CD4-positive, alpha-beta T cell (primary cell): ENCODE results near the gene FERD3L. TPM values are rescaled to one million over a fixed set of nuclear protein-coding genes. Genes with fewer than 3 reads are reported as not detected.

Experiments
- ATAC-seq: fragments of 200-7000 bp; cut with Tn5 transposase; one replicate; pipeline ENCODE4 v1.10.0; 2022; ENCODE audit warnings: mild to moderate bottlenecking; ENCODE audit not compliant: poor library complexity
- CTCF ChIA-PET: fragments of 350-600 bp; sonication (Branson Sonifier 250); formaldehyde crosslinking; loops from one replicate; lab custom pipeline; 2021; ENCODE audit warnings: antibody characterized with exemption, inconsistent platforms; lab: Charles Lee
- POLR2A ChIA-PET: fragments of 350-600 bp; sonication (Branson Sonifier 250); formaldehyde crosslinking; loops from one replicate; lab custom pipeline; 2021; ENCODE audit warnings: antibody characterized with exemption, inconsistent platforms; lab: Charles Lee
- DNase-seq, 14 experiments: peaks; one replicate each; pipeline ENCODE4 v3.0.0-alpha.2; 2013 to 2020; ENCODE audit warnings: mixed read lengths in 2 of 14
- H3K27ac ChIP-seq, 2 donors: one replicate each; pipeline versions ENCODE4 v1.5.1 to v1.7.0; 2013; ENCODE audit warnings: low read length in 2 of 2, low read depth in 1 of 2, mild to moderate bottlenecking in 1 of 2
- H3K27me3 ChIP-seq, 2 experiments: 1 replicate in 1 of 2; 2 replicates in 1 of 2; pipeline versions ENCODE4 v1.6.1 to v1.7.0; 2013; ENCODE audit warnings: low read length in 2 of 2, control low read depth in 1 of 2, mild to moderate bottlenecking in 1 of 2, moderate library complexity in 1 of 2; ENCODE audit not compliant: insufficient read depth in 2 of 2, control insufficient read depth in 1 of 2
- H3K36me3 ChIP-seq: one replicate; pipeline ENCODE4 v1.6.1; 2013; ENCODE audit warnings: low read length, control low read depth; ENCODE audit not compliant: insufficient read depth
- H3K4me1 ChIP-seq: one replicate; pipeline ENCODE4 v1.6.1; 2013; ENCODE audit warnings: low read length, control low read depth; ENCODE audit not compliant: insufficient read depth
- H3K4me3 ChIP-seq: one replicate; pipeline ENCODE4 v1.5.1; 2013; ENCODE audit warnings: mild to moderate bottlenecking, low read length, moderate library complexity
- H3K9me3 ChIP-seq, 2 experiments: 1 replicate in 1 of 2; 2 replicates in 1 of 2; pipeline versions ENCODE4 v1.6.1 to v1.7.0; 2013; ENCODE audit warnings: low read length in 2 of 2, mild to moderate bottlenecking in 2 of 2, control low read depth in 1 of 2, moderate library complexity in 1 of 2; ENCODE audit not compliant: control insufficient read depth in 1 of 2, insufficient read depth in 1 of 2
- H3K27ac Mint-ChIP-seq: one replicate; pipeline ENCODE4 v1.8.0; 2020; ENCODE audit warnings: mixed read lengths
- H3K27me3 Mint-ChIP-seq: one replicate; pipeline ENCODE4 v1.8.0; 2021; ENCODE audit warnings: mixed read lengths
- H3K36me3 Mint-ChIP-seq: one replicate; pipeline ENCODE4 v1.8.0; 2021; ENCODE audit warnings: low read depth, mixed read lengths
- H3K4me1 Mint-ChIP-seq: one replicate; pipeline ENCODE4 v1.8.0; 2021; ENCODE audit warnings: low read depth, mixed read lengths
- H3K4me3 Mint-ChIP-seq: one replicate; pipeline ENCODE4 v1.8.0; 2020; ENCODE audit warnings: mild to moderate bottlenecking, mixed read lengths
- H3K9me3 Mint-ChIP-seq: one replicate; pipeline ENCODE4 v1.8.0; 2020; ENCODE audit warnings: mixed read lengths
- intact Hi-C, 2 experiments: fragments of 100-400 bp; cut with DNase I in 1 of 2; cut with micrococcal nuclease in 1 of 2; formaldehyde crosslinking; loops; one replicate each; pipeline versions ENCODE4 v1.15.1 to v1.9.0; 2023 to 2025; cut with DNase I, micrococcal nuclease
- total RNA-seq, 174 experiments: library from RNA in 2 of 174; stranded (reverse) in 2 of 174; gene quantifications; one replicate each; pipeline ENCODE4 v1.2.3 and lab custom pipeline; 2021 to 2026
- TF ChIP-seq, protein P1 (sequence below): fragments of 200-600 bp; IDR thresholded peaks from one replicate; pipeline ENCODE4 v1.8.0; 2022; ENCODE audit warnings: antibody characterized with exemption, mild to moderate bottlenecking

The FERD3L gene
- total RNA-seq, 2 experiments from 2014 or later: not detected

GRCh38 chr7:19095353-19095860 lies 49.8 kb downstream of the FERD3L start:
- Histone ChIP-seq H3K36me3 (no peaks in the 10 kb centered on the region), H3K27ac (no peak overlapping the region), H3K4me3 (no peak overlapping the region), H3K27me3 (no peaks in the 10 kb centered on the region), H3K4me1 (no peaks in the 10 kb centered on the region), H3K9me3 (no peaks in the 10 kb centered on the region)
- no peaks in the 10 kb centered on the region for H3K36me3 Mint-ChIP-seq
- peaks cover 7% of the 10 kb centered on the region for H3K27me3 Mint-ChIP-seq
- DNase-seq: no peak
- ChIA-PET CTCF (no interaction called here), POLR2A (no interaction called here)
- intact Hi-C loops: no loop called here
- H3K4me1 Mint-ChIP-seq: no peaks in the 10 kb centered on the region
- TF ChIP-seq, protein P1, sequence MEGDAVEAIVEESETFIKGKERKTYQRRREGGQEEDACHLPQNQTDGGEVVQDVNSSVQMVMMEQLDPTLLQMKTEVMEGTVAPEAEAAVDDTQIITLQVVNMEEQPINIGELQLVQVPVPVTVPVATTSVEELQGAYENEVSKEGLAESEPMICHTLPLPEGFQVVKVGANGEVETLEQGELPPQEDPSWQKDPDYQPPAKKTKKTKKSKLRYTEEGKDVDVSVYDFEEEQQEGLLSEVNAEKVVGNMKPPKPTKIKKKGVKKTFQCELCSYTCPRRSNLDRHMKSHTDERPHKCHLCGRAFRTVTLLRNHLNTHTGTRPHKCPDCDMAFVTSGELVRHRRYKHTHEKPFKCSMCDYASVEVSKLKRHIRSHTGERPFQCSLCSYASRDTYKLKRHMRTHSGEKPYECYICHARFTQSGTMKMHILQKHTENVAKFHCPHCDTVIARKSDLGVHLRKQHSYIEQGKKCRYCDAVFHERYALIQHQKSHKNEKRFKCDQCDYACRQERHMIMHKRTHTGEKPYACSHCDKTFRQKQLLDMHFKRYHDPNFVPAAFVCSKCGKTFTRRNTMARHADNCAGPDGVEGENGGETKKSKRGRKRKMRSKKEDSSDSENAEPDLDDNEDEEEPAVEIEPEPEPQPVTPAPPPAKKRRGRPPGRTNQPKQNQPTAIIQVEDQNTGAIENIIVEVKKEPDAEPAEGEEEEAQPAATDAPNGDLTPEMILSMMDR: no peak
- no peaks in the 10 kb centered on the region for H3K9me3 Mint-ChIP-seq
- no peak for ATAC-seq
- H3K27ac Mint-ChIP-seq: no peak overlapping the region
- no peak overlapping the region for H3K4me3 Mint-ChIP-seq

Other genes starting within 250 kb of the FERD3L start
- not detected for gene TWIST1, start 27.8 kb downstream of the FERD3L start, total RNA-seq